HG03064 (cell line): ENCODE data around the gene COL19A1.

Experiments
- ATAC-seq: cut with Tn5 transposase; IDR thresholded peaks from one replicate; pipeline ENCODE4 v1.9.1; 2021; ENCODE audit warnings: low read depth; ENCODE audit not compliant: unreplicated experiment

Gene COL19A1

DNA sequence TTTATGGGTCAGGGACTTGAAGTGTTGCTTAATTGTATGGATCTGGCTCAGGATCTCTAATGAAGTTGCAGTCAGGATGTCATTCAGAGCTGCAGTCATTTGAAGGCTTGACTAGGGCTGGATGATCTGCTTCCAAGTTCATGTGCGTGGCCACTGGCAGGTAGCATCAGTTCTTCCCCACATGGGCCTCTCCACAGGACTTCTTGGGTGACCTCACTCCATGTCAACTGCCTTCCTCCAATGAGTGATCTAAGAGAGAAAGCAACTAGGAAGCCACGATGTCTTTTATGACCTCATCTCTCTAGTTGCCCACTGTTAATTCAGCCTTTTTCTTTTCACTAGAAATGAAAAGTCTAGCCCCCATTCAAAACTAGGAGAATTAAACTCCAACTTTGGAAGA lies 332.4 kb downstream of the COL19A1 start:
- ATAC-seq, result no peak

DNA sequence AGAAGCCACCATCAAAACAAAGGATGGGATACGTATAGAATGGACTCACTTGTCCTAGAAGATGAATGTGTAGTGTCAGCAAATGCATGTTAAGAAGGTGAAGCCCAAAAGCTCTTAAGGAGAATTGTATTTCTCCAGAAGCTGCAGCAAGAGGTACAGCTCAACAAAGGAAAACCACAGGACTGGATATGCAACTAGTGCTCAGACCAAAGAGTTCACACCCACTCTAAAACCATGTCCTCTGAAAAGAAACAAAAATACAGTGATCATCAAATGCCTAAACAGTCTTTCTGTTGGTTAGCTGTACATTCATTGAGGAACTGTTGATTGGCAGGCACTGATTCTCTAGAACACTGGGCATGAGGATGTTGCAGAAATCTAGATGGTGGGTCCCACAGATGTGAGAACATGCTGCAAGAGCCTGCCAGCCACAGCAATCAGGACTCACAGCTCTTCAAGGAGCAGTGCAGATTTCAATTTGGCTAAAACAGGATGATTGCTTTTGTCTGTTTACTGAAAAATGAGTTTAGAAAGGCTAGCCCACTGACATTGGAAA lies 342.0 kb downstream of the COL19A1 start:
- no peak for ATAC-seq

DNA sequence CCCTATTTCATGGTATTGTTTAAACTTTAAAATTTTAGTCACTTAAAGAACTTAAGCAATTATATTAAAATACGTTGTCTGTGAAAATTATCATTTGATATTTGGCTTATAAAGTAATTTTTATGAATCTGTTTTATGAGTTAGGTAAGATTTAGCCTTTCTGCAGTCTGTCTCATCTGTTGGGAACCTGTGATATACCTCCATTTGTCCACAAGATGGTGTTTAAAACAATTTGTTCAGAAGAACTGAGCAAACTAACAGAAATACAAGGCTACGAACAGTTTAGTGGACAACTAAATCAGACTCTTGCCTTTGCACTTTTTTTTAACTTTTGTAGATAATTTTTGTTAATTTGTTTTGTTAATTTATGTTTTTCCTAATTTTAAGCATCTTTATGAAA lies 344.1 kb downstream of the COL19A1 start:
- no peak for ATAC-seq

DNA sequence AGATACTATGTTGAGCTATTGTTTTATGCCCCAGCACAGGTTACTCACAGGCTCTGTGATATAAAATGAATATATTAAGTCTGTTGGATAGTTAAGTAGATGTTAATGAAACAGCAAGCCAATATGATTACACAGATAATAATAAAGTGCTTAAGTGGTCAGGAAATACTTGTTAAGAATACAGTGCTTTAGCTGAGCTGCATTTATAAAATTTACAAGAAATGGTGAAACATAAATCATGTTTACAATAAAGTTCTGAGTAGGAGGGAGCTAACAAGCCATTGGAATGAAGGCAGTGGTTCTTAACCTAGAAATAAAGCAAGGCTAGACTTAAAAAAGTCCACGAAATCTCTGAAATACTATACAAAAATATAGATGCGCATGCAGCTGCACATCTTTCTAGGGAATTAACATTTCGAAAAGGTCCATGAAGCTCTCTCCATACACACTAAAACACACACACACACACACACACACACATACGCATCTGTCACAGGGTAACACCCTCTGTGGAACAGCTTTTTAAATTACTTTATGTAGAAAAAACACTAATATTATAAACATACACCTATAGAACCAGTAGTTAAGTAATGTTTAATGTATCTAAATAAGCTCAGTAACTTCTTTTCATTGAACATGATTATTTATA lies 349.2 kb downstream of the COL19A1 start:
- no peak for ATAC-seq

DNA sequence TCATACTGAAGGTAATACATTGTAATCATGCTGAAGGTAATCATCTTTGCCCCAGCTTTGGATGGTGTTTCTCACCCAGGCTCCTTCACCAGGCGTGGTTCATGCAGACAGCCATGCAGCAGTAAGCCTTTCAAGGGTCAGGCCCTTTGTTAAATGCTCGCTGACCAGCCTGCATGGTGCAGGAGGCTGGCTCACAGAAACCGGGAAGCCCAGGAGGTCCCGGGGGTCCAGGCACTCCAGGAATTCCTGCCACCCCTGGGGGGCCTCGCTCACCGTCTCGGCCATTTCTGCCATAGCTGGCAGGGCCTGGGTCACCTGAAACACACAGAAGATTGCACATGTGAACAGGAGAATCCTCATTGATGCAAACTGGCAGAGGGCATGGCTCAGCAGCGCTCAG lies 350.4 kb downstream of the COL19A1 start:
- no peak for ATAC-seq

DNA sequence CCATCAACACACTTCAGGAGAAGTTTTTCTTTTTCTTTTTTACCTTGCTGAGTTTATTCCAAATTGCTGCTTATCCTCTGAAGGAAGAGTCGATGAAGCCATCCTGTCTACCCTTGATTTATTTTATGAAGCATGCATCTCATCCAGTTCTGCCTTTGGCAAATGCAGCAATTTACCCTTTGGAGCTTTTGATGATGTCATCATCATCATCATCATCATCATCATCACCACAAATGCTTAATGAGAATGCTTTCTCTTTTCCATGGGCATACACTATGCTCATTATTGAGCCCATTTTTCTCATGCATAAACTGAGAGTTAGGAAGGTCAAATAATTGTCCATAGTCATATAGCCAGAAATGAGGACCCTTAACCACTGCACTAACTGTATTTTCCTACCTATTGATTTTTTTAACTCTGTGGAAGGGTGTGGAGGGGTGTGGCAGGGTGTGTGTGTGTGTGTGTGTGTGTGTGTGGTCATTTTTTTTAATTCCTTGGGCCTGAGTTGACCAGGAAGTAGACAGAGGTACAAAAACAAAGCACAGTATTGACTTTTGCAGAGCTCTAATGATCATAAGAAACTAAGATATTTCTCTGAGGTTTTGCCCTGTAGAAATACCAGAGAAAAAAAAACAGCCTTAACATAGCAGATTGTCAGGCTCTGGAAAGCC lies 353.7 kb downstream of the COL19A1 start:
- ATAC-seq, result no peak

DNA sequence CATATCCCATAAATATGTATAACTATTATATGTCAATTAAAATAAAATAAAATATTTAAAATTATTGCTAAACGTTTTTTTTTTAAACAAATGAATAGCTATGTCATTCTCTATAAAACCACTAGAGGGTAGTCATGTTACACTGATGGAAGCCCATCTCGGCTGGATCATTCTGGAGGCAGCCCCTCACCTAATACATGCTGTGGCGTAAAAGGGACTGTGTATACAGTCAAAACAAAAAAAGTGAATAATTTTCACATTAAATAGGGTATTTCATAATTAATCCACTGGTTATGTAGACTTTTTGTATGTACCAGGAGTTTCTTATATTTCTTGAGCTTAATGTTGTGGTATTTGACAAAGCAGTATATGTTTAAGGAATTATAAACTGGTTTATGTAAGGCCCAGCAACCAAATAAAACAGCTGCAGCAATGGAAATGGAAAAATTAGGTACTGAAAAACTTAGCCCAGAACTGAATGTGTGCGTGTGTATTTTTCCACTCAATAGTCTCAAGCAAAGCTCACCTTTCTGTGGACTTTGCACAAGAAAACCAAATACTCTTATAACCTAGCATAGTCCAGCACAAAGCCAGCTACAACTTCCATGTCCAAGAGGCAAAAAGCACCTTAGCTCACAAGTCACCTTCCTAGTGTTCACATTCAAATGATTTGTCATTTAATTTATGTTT lies 354.8 kb downstream of the COL19A1 start:
- ATAC-seq, result no peak

DNA sequence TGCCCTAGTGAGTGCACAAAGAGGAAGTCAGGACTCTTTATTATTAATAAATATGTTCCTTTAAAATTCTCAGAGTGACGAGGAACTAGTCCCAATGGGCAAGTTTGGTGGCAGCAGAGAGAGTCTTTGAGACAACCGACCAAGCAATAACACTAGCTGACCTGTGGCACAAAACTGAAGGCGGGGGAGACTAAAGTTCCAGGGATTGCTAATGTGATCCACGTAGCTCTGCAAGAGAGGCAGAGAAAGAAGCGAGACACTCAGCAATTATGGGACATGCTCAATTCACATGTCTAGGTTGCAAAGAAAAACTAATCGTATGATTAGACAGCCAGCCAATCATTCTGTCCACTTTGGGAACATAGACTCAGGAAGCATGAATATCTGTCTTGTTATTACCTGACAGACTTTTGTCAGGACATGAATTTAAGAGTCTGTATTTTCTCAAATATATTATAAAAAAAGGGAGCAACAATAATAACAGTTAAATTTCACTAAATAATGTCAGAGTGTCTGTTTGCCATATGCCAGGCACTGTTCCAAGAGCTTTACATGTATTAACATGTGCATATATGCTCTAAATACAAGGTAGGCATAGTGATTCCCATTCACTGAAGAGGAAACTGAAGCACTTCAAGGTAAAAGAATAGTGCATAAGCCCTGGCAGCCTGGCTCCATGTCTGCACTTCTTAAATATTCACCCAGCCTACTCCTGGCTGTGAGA lies 355.5 kb downstream of the COL19A1 start:
- ATAC-seq, result no peak

DNA sequence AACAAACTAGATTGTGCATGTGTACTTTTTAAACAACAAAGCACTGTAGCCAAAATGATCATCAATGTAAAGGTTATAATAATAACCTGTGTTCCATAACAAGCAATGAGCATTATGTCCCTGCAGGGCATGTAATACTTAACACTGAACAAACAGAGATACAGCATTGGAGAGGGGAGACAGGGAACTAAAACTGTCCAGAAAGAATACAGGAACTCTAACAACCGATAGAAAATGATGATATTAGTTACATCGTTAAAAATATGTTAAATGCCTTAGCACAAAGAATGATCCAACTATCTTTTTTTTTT lies 356.0 kb downstream of the COL19A1 start:
- ATAC-seq, result no peak

DNA sequence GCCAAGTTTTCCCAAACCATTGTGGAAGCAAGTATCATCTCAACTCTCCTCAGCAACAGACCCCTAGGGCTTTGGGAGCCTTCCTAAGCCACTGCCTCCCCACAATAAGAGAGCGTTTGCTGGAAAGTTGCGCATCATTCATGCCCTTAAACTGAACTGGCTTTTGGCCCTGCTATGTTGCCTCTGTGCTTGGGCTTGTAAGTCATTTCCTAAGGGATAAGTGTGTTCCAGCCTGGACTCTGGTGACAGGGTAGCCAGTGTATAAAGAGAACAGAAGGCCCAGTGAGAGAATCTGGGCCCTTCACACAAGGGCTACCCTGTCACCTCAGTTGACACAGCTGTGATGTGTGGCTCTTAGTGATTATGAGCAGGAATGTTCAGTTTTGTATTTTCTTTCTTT lies 358.7 kb downstream of the COL19A1 start:
- ATAC-seq, result no peak

DNA sequence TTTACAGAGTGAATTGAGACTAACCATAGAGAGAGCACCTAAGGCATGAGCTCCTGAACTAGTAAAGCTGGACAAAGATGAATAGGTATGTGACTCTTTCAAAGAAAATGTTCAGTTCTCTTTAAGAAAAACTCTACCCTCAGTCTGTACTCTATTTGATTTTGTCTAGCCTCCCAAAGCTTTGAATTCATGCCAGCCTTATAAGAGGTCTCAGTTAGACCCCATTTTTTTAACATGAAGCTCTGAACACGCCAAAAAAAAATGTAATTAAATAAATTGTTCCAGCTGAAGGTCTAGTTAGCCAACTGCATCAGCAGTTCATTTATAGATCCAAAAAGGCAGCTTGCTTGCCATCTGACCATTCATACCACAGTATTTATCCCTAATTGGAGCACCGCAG lies 365.0 kb downstream of the COL19A1 start:
- no peak for ATAC-seq

DNA sequence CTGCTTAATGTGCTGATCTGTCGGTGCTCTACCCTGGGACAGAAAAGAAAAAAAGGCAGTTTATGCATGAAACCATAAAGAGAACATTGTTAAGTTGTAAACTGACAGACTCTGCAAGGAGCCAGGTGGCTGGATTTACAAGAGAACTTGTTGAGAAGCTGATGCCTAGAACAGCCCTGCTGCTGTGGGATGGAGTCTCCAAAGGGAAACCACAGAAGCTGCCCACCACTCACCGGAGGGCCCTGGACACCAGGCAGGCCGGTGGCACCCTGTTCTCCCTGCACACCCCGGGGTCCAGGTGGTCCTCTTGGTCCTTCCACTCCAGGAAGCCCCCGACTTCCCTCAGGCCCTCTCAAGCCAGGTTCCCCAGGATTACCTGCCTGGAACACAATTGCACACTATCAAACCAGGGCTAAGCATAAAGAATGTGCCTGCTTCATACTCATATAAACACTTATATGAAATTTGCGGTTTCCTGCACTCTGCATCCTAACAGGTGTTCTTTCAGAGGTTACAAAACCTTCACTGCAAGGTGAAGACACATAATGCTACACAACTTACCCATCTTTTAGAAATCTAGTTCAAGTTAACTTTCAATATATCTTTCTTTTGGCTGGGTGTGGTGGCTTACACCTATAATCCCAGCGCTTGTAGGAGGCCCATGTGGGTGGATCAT lies 368.3 kb downstream of the COL19A1 start:
- no peak for ATAC-seq

DNA sequence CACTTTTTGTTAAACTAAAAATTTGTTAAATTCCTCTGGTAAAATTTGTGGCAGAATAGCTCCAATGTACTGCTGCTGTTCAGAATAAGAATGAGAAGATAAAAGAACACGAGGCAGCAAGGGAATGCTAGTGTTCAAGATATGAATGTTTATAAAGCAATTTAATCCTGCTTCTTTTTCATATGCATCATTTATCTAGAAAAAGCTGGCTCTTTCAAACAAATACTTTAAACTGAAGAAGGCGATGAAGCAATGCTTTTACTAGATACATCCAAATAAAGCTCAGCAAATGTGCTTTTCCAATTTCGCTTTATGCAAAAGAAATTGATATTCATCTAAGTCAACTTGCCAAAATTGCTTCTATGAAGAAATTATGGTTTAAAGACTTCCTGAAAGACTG lies 370.0 kb downstream of the COL19A1 start:
- ATAC-seq, result no peak

DNA sequence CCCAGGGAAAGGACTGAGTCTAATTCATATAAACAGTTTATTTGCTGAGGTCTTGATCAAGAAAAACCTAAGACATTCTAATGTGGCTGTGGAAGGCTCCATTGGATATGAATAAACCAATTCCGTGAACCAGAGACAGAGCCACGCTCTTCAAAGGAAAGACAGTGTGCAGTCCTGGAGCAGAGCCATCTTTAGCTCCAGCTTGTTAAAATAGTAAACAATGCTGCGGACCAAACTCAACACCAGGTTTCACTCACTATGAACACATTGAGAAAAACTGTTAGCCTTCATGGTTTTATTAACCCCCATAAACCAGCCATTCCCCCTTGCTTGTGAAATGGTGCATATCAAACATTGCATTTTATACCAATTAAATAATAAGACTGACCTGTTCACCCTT lies 374.7 kb downstream of the COL19A1 start:
- no peak for ATAC-seq

DNA sequence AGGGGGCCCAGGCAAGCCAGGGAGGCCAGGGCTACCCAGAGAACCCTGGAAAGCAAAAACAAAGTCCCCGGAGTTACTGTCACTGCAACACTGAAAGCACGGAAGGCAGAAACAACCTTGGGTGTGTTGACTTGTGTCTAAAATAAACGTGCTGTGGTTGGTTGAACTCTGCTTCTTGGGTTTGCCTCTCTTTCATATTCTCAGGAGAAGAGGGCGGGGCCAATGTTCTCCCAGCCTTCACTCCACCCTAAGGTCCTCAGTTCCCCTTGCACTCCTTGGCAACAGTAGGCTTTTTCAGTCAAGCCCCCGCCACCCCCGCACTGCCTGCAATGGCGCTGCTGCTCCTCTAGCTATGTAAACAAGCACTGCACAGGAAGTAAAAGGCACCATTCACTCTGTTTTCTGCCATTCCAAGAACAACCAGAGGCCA lies 375.6 kb downstream of the COL19A1 start:
- ATAC-seq, result no peak

DNA sequence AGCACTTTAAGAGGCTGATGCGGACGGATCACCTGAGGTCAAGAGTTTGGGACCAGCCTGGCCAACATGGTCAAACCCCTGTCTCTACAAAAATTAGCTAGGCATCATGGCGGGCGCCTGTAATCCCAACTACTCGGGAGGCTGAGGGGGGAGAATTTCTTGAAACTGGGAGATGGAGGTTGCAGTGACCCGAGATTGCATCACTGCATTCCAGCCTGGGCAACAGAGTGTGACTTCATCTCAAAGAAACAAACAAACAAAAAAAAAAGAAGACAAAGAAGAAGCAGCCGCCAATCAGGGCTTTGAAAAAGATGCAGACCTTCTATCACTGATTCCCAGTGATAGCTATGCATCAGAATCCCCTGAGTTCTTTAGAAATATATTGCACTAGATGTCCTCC lies 379.8 kb downstream of the COL19A1 start:
- ATAC-seq, result no peak

DNA sequence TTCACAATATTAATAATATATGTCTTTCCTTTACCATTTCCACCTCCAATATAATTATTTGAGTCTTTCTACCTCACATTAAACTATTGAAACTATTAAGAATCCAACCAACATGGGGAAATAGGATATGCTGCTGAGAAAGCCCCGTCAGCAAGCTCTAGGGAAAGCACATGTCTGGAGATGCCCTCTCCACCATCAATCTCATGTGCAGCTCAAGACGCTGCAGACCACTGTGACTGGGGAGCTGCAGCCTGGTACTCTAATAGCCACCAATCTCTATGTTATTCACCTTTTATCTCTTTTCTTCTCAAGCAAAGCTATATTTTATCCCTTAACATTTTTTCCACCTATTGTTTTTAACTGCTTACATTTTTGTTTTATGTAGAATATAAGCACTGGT lies 386.2 kb downstream of the COL19A1 start:
- no peak for ATAC-seq

DNA sequence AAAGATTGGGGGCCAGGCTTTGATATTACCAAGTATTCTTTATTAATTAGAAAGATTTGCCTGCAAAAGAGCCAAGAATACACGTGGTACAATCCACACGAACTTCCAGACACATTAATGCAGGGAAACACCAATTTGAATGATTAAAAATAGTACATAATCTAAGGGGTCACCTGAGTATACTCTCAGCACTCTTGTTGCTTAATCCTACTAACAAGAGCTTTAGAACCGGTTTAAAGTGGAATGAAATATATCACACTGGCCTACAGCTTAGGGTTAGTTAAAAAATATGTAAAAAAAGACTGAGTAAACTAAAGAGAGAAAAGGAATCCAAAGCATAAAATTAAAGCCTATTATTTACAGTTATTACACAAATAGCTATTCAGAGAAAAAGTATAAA lies 387.6 kb downstream of the COL19A1 start:
- no peak for ATAC-seq

DNA sequence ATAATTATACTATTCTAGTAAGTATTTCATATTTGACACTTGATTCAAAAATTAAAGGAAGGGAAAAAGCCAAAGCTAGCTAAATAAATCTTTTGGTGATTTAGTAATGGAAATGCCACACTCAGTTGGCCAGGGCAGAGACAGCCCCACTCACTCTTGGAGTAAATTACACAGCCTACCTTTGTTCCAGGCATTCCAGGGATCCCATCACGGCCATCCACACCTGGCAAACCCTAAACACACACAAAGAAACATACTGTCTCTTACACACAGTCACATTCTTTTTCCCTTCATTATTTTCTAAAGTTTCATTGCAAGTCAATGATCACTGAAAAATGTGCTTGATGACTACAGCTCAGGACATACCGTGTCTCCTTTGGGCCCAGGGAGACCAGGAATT lies 388.4 kb downstream of the COL19A1 start:
- ATAC-seq, result no peak

DNA sequence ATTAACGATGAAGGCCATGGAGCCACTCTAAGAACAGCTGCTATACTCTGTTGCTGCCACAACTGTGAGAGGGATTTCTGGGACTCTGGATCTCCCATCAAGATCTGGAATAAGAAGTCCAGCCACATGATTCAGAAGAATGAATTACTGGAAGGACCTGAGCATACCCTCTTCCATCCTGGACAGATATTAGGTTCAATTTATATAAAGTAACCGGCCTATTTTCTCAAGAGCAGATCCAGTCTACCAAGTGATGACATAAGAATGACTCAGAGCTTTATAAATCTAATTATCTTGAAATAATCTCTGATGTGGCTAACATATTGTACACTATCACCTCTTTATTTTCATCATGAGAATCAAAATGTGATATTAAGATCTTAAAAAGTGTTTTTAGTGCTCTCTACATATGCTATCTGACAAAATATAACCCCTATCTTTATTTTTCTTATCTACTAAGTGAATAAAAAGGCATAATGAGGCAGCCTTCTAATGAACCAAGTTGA lies 391.5 kb downstream of the COL19A1 start:
- ATAC-seq, result no peak
